Measurements from ENCODE around the gene PABPN1L.

- TF ChIP-seq POLR2A (IDR thresholded peaks at IDR 0.05) (no peak), CTCF (IDR thresholded peaks at IDR 0.05) (no peak)
Observed at GRCh38 chr16:88853325-88853941, 13.0 kb downstream of the PABPN1L start.
